HG03039 (cell line): Measurements from ENCODE around the gene KCNQ1.

ENCODE experiments used
- ATAC-seq: cut with Tn5 transposase; IDR thresholded peaks from one replicate; pipeline ENCODE4 v1.9.1; 2021; ENCODE audit warnings: mild to moderate bottlenecking, moderate library complexity; ENCODE audit not compliant: unreplicated experiment

Gene KCNQ1

GRCh38 chr11:2563213-2564007 lies 118.6 kb downstream of the KCNQ1 start:
- ATAC-seq: no peak

GRCh38 chr11:2564008-2564530 lies 119.3 kb downstream of the KCNQ1 start:
- ATAC-seq: no peak

- no peak for ATAC-seq
Measured at GRCh38 chr11:2564588-2565425, 120.0 kb downstream of the KCNQ1 start.

- ATAC-seq: no peak
Measured at GRCh38 chr11:2565447-2566222, 120.8 kb downstream of the KCNQ1 start.

- ATAC-seq: no peak
Measured at GRCh38 chr11:2566223-2567025, 121.6 kb downstream of the KCNQ1 start.

- no peak for ATAC-seq
Measured at GRCh38 chr11:2567026-2567671, 122.3 kb downstream of the KCNQ1 start.

- no peak for ATAC-seq
Measured at GRCh38 chr11:2569321-2569721, 124.5 kb downstream of the KCNQ1 start.

GRCh38 chr11:2569731-2570210 lies 125.0 kb downstream of the KCNQ1 start:
- ATAC-seq: no peak

- ATAC-seq: no peak
Measured at GRCh38 chr11:2570211-2570811, 125.5 kb downstream of the KCNQ1 start.

GRCh38 chr11:2570841-2571597 lies 126.2 kb downstream of the KCNQ1 start:
- no peak for ATAC-seq

- no peak for ATAC-seq
Measured at GRCh38 chr11:2571598-2572281, 126.9 kb downstream of the KCNQ1 start.

- ATAC-seq: no peak
Measured at GRCh38 chr11:2572491-2573239, 127.9 kb downstream of the KCNQ1 start.

- no peak for ATAC-seq
Measured at GRCh38 chr11:2573240-2574042, 128.6 kb downstream of the KCNQ1 start.

- no peak for ATAC-seq
Measured at GRCh38 chr11:2574043-2574552, 129.3 kb downstream of the KCNQ1 start.

- ATAC-seq: no peak
Measured at GRCh38 chr11:2574553-2575535, 130.0 kb downstream of the KCNQ1 start.
